ENCODE results near the gene PRKCE. TPM values are rescaled to one million over a fixed set of nuclear protein-coding genes. Genes with fewer than 3 reads are reported as not detected.

PRKCE gene
- total RNA-seq, 4 donors from 2014 or later = 20.0 to 29.7 (median 25.2) TPM

DNA sequence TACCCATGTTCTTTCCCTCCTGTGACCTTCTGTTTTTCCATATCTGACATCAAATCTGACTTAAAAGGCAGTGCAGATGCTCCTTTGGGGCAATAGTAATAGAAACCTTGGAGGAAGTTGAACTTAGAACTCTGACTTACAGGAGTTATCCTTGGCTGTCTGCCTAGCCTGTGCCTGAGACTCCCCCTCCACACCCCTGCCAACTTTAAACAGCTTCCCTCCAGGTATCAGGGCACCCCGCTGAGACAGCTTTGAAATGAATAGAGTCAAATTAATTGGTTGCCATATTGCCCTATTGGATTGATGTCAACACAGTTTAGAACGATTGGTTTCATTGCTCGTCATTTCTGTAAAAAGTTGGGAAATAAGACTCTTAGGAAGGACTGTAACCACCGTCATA lies 322.0 kb downstream of the PRKCE start:
- Histone ChIP-seq H3K9me3 (no peaks in the 10 kb centered on the region), H3K4me1 (peaks cover 0 to 6% (median 0%) of the 10 kb centered on the region in 4 donors), H3K36me3 (no peaks in the 10 kb centered on the region), H3K4me3 (no peak overlapping the region), H3K27me3 (no peaks in the 10 kb centered on the region), H3K27ac (no peak overlapping the region)
- TF ChIP-seq, protein P1, sequence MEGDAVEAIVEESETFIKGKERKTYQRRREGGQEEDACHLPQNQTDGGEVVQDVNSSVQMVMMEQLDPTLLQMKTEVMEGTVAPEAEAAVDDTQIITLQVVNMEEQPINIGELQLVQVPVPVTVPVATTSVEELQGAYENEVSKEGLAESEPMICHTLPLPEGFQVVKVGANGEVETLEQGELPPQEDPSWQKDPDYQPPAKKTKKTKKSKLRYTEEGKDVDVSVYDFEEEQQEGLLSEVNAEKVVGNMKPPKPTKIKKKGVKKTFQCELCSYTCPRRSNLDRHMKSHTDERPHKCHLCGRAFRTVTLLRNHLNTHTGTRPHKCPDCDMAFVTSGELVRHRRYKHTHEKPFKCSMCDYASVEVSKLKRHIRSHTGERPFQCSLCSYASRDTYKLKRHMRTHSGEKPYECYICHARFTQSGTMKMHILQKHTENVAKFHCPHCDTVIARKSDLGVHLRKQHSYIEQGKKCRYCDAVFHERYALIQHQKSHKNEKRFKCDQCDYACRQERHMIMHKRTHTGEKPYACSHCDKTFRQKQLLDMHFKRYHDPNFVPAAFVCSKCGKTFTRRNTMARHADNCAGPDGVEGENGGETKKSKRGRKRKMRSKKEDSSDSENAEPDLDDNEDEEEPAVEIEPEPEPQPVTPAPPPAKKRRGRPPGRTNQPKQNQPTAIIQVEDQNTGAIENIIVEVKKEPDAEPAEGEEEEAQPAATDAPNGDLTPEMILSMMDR (IDR thresholded peaks at IDR 0.05) = no peak
- TF ChIP-seq POLR2A (IDR thresholded peaks at IDR 0.05) = no peak
- no peak for DNase-seq

DNA sequence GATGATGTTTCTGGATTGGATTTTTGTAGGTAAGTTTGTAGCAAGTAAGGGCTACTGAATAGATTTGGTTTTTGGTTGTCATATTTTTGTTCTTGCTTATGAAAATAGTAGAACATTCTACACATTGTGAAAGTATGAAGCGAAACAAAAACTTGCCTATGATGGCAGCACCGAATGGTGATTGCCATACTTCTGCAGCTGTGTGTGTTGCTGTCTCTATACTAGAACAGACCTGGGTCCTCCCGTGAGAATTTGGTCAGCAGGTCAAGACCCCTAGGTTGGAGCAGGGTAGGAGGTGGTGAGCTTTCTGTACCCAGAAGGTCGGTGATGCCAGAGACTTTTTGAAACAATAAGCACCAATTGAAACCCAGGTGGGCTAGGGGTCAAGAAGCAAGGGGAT lies 322.6 kb downstream of the PRKCE start:
- no peak overlapping the region for H3K4me3 ChIP-seq
- H3K36me3 ChIP-seq = no peaks in the 10 kb centered on the region
- no peaks in the 10 kb centered on the region for H3K9me3 ChIP-seq
- no peak overlapping the region for H3K27ac ChIP-seq
- no peak for DNase-seq
- TF ChIP-seq POLR2A (IDR thresholded peaks at IDR 0.05) = no peak
- TF ChIP-seq, protein P1 (IDR thresholded peaks at IDR 0.05) = no peak
- peaks cover 0 to 5% (median 0%) of the 10 kb centered on the region in 4 donors for H3K4me1 ChIP-seq
- H3K27me3 ChIP-seq = no peaks in the 10 kb centered on the region

DNA sequence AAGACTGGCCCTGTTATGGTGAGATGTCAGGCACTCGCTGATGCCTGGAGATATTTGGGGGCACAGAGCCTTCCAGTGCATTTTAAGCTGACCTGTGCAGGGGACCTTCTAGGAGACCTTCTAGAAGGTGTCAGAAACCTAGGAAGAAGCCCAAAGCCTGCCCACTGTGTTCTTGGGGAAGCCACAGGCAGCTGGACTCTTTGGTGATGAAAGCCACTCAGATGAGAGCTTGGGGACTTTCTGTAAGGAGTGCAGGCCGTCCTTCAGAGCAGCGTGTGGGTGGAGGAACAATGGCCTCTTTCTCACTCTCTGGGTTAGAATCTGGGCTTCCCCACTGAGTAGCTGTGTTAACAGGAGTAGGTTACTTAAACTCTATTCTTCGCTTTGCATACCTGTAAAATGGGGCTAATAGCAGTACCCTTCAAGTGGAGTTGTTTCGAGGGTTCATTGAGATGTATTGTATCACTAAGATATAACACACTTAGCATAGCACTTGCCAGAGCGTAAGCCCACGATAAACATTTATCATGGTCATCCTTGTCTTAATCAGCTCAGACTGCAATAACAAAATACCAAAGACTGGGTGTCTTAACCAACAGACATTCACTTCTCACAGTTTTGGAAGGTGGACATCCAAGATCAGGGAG lies 323.4 kb downstream of the PRKCE start:
- H3K4me3 ChIP-seq = no peak overlapping the region
- no peak for TF ChIP-seq POLR2A (IDR thresholded peaks at IDR 0.05)
- TF ChIP-seq, protein P1 (IDR thresholded peaks at IDR 0.05) = no peak
- no peaks in the 10 kb centered on the region for H3K27me3 ChIP-seq
- DNase-seq = no peak
- no peaks in the 10 kb centered on the region for H3K9me3 ChIP-seq
- H3K36me3 ChIP-seq = no peaks in the 10 kb centered on the region
- H3K27ac ChIP-seq = no peak overlapping the region
- H3K4me1 ChIP-seq = no peaks in the 10 kb centered on the region

DNA sequence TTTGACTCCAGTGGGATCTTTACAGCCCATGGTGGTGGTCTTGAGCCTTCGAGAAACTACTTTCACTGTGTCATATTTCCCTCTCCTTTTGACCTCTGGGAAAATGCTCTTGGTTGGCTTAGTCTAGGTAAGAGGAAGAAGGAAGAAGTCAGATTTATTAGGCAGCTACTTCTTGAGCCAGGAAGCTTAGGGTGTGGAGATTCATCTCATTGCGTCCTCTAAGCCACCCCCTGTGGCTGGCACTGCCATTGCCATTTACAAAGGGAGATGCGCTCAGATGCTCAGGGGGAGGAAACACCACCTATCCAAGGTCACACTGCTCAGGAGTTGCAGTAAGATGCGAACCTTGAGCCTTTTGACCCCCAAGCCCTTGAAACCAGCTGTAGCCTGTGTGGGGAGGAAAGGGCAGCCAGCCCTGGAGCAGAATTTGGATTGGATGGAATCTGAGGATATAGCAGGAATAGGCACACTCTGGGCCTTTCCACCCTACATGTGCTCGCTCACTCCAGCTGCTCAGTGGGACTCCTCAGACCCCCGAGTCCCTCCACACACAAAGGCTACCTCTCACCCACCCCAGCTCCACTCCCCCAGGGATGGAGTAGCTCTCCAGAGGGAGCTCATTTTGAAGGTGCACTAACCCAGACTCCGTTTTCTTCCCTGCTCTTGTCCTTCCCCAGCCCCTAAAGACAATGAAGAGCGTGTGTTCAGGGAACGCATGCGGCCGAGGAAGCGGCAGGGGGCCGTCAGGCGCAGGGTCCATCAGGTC lies 324.5 kb downstream of the PRKCE start:
- no peak overlapping the region for H3K27ac ChIP-seq
- H3K9me3 ChIP-seq = no peaks in the 10 kb centered on the region
- H3K4me3 ChIP-seq = no peak overlapping the region
- no peaks in the 10 kb centered on the region for H3K4me1 ChIP-seq
- no peaks in the 10 kb centered on the region for H3K27me3 ChIP-seq
- no peaks in the 10 kb centered on the region for H3K36me3 ChIP-seq
- DNase-seq = no peak
- TF ChIP-seq, protein P1 (IDR thresholded peaks at IDR 0.05) = no peak

DNA sequence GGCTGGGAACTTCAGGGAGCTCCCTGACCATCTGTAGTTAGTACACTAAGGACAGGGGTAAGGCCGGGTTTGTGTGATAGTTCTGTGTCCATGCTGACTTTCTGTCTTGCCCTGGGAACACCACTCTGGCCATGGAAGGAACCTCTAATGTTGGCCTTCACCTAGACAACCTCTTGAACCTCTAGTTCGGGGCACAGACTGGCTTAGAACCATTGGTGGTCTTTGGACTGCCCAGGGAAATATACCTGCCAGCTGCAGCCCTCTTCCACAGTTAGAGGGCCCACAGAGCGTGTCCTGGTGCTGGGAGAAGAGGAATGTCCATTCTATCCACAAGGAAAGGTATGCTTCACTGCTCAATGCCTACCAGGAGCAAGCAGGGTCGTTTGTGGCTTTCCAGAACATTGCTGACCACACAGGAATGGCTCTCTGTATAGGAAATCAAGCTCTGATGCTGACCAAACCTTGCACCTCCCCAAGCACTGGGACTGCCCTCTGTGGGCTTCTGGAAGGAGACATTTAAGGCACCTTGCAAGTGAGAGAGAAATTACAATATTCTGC lies 326.9 kb downstream of the PRKCE start:
- Histone ChIP-seq H3K27ac (no peak overlapping the region), H3K27me3 (no peaks in the 10 kb centered on the region), H3K36me3 (no peaks in the 10 kb centered on the region), H3K4me3 (no peak overlapping the region), H3K4me1 (no peaks in the 10 kb centered on the region), H3K9me3 (no peaks in the 10 kb centered on the region)
- TF ChIP-seq, protein P1 (IDR thresholded peaks at IDR 0.05) = no peak
- no peak for TF ChIP-seq POLR2A (IDR thresholded peaks at IDR 0.05)
- DNase-seq = no peak
